Thymus (tissue), 11 donors: ENCODE measurements around the gene EML5. TPM values are rescaled to one million over a fixed set of nuclear protein-coding genes. Genes with fewer than 3 reads are reported as not detected.

Experiments used
- DNase-seq, 9 donors: peaks; one replicate each; pipeline ENCODE4 v3.0.0-alpha.2; 2013; ENCODE audit warnings: low spot score in 9 of 9, low read depth in 6 of 9, missing footprints in 1 of 9
- H3K27ac ChIP-seq, 2 donors: one replicate each; pipeline ENCODE4 v1.5.1; 2013; ENCODE audit warnings: control low read depth in 1 of 2, low read depth in 1 of 2, low read length in 1 of 2, mild to moderate bottlenecking in 1 of 2, moderate library complexity in 1 of 2
- H3K27me3 ChIP-seq, 2 donors: one replicate each; pipeline ENCODE4 v1.5.1; 2013; ENCODE audit warnings: low read length in 1 of 2; ENCODE audit not compliant: control insufficient read depth in 2 of 2, insufficient read depth in 1 of 2
- H3K36me3 ChIP-seq, 2 donors: one replicate each; pipeline ENCODE4 v1.5.1; 2013; ENCODE audit warnings: low read length in 1 of 2, mild to moderate bottlenecking in 1 of 2, moderate library complexity in 1 of 2; ENCODE audit not compliant: control insufficient read depth in 2 of 2, insufficient read depth in 2 of 2
- H3K4me1 ChIP-seq, 2 donors: one replicate each; pipeline ENCODE4 v1.5.1; 2013; ENCODE audit warnings: low read length in 2 of 2; ENCODE audit not compliant: control insufficient read depth in 2 of 2, insufficient read depth in 2 of 2
- H3K4me3 ChIP-seq, 2 donors: one replicate each; pipeline ENCODE4 v1.5.1; 2013; ENCODE audit warnings: low read length in 2 of 2, control low read depth in 1 of 2, mild to moderate bottlenecking in 1 of 2
- H3K9me3 ChIP-seq, 2 donors: one replicate each; pipeline ENCODE4 v1.5.1; 2013; ENCODE audit warnings: low read length in 1 of 2, mild to moderate bottlenecking in 1 of 2; ENCODE audit not compliant: control insufficient read depth in 2 of 2, insufficient read depth in 1 of 2
- WGBS: extraction: QIAGEN DNeasy Blood & Tissue Kit; methylation state at CpG from one replicate; pipeline ENCODE4 v1.1.7; 2013; 5-methylcytosine and 5-hydroxymethylcytosine counted together
- polyA plus RNA-seq: library from polyadenylated mRNA; stranded (reverse); fragments of 200-250 nt; gene quantifications from one replicate; pipeline ENCODE4 v1.2.3, GENCODE V29; 2013
- total RNA-seq: library from RNA; stranded (reverse); fragments of 120-200 nt; gene quantifications from one replicate; pipeline ENCODE4 v1.2.4, GENCODE V29; 2013
- donor health status: healthy.

The EML5 gene
- total and polyA plus RNA-seq, 2 donors: 0.57 to 1.2 TPM

GRCh38 chr14:88562831-88563686 is 229.7 kb downstream of the EML5 start, which contains the start of gene ZC3H14:
Gene ZC3H14 (plus strand): TSS chr14:88563037. CDS start chr14:88563134, 97 bp downstream.
- Histone ChIP-seq H3K36me3 (peaks cover under 1 to 4% of the 10 kb centered on the region in 2 donors), H3K4me3 (peak within 1 kb of the TSS; percentile 81 to 100), H3K27me3 (peaks cover 8 to 21% of the 10 kb centered on the region in 2 donors), H3K4me1 (peaks cover 4 to 7% of the 10 kb centered on the region in 2 donors), H3K27ac (peak within 1 kb of the TSS; percentile 65 to 80), H3K9me3 (no peaks in the 10 kb centered on the region)
- WGBS: under 1% methylated on average over 99 of the region's 99 CpGs
- peak; percentile 48 to 93 (median 82) for DNase-seq

GRCh38 chr14:88562532-88562830 is 230.3 kb downstream of the EML5 start:
- H3K9me3 ChIP-seq: no peaks in the 10 kb centered on the region
- H3K27ac ChIP-seq: no peak overlapping the region
- 39% methylated on average over 5 of the region's 5 CpGs for WGBS
- no peak for DNase-seq
- H3K27me3 ChIP-seq: peaks cover 8 to 24% of the 10 kb centered on the region in 2 donors
- H3K4me1 ChIP-seq: peaks cover 4 to 7% of the 10 kb centered on the region in 2 donors
- H3K4me3 ChIP-seq: peak overlapping the region; percentile 81 to 100
- no peaks in the 10 kb centered on the region for H3K36me3 ChIP-seq

Other genes starting within 250 kb of the EML5 start
- 0.99 TPM for gene PTPN21, start 237.9 kb downstream of the EML5 start, total RNA-seq
- gene PTPN21, start 237.9 kb downstream of the EML5 start, polyA plus RNA-seq: 3.5 TPM
- gene ZC3H14, start 229.9 kb downstream of the EML5 start, total RNA-seq: 43.0 TPM
- gene ZC3H14, start 229.9 kb downstream of the EML5 start, polyA plus RNA-seq: 26.1 TPM
- gene TTC8, start 31.7 kb upstream of the EML5 start, total RNA-seq: 5.9 TPM
- 12.0 TPM for gene TTC8, start 31.7 kb upstream of the EML5 start, polyA plus RNA-seq